ENCODE results near the gene ANTXR2. TPM values are rescaled to one million over a fixed set of nuclear protein-coding genes. Genes with fewer than 3 reads are reported as not detected.

Gene ANTXR2
- total and polyA plus RNA-seq, 2 donors, result 5.7 to 13.4 TPM

- Histone ChIP-seq H3K4me3 (ENCODE audit: low read length in 2 of 2) (no peak overlapping the region), H3K27ac (ENCODE audit: low read depth in 1 of 2, low read length in 1 of 2) (no peak overlapping the region), H3K4me1 (ENCODE audit: control insufficient read depth in 2 of 2, insufficient read depth in 2 of 2, low read length in 2 of 2) (no peaks in the 10 kb centered on the region), H3K27me3 (ENCODE audit: control insufficient read depth in 2 of 2, insufficient read depth in 1 of 2, low read length in 1 of 2) (no peaks in the 10 kb centered on the region), H3K36me3 (ENCODE audit: control insufficient read depth in 2 of 2, insufficient read depth in 2 of 2, low read length in 1 of 2) (no peaks in the 10 kb centered on the region), H3K9me3 (ENCODE audit: control insufficient read depth in 2 of 2, insufficient read depth in 1 of 2, low read length in 1 of 2) (no peaks in the 10 kb centered on the region)
- peak in 4 of 9 donors; percentile 4 to 52 (median 18) for DNase-seq (ENCODE audit: low read depth in 6 of 9, low spot score in 9 of 9)
- 100% methylated on average over 1 of the region's 1 CpG for WGBS
Measured at GRCh38 chr4:79917246-79917645, 155.8 kb downstream of the ANTXR2 start.

GRCh38 chr4:79915246-79915645 lies 157.8 kb downstream of the ANTXR2 start:
- DNase-seq (ENCODE audit: low read depth in 6 of 9, low spot score in 9 of 9), result no peak
- no peak overlapping the region for H3K4me3 ChIP-seq (ENCODE audit: low read length in 2 of 2)
- no peaks in the 10 kb centered on the region for H3K27me3 ChIP-seq (ENCODE audit: control insufficient read depth in 2 of 2, insufficient read depth in 1 of 2, low read length in 1 of 2)
- H3K27ac ChIP-seq (ENCODE audit: low read depth in 1 of 2, low read length in 1 of 2), result no peak overlapping the region
- no peaks in the 10 kb centered on the region for H3K9me3 ChIP-seq (ENCODE audit: control insufficient read depth in 2 of 2, insufficient read depth in 1 of 2, low read length in 1 of 2)
- no peaks in the 10 kb centered on the region for H3K36me3 ChIP-seq (ENCODE audit: control insufficient read depth in 2 of 2, insufficient read depth in 2 of 2, low read length in 1 of 2)
- 97% methylated on average over 3 of the region's 3 CpGs for WGBS
- no peaks in the 10 kb centered on the region for H3K4me1 ChIP-seq (ENCODE audit: control insufficient read depth in 2 of 2, insufficient read depth in 2 of 2, low read length in 2 of 2)

GRCh38 chr4:79913581-79913980 lies 159.4 kb downstream of the ANTXR2 start:
- Histone ChIP-seq H3K36me3 (ENCODE audit: control insufficient read depth in 2 of 2, insufficient read depth in 2 of 2, low read length in 1 of 2) (no peaks in the 10 kb centered on the region), H3K4me3 (ENCODE audit: low read length in 2 of 2) (no peak overlapping the region), H3K9me3 (ENCODE audit: control insufficient read depth in 2 of 2, insufficient read depth in 1 of 2, low read length in 1 of 2) (no peaks in the 10 kb centered on the region), H3K27me3 (ENCODE audit: control insufficient read depth in 2 of 2, insufficient read depth in 1 of 2, low read length in 1 of 2) (no peaks in the 10 kb centered on the region), H3K27ac (ENCODE audit: low read depth in 1 of 2, low read length in 1 of 2) (no peak overlapping the region), H3K4me1 (ENCODE audit: control insufficient read depth in 2 of 2, insufficient read depth in 2 of 2, low read length in 2 of 2) (no peaks in the 10 kb centered on the region)
- DNase-seq (ENCODE audit: low read depth in 6 of 9, low spot score in 9 of 9), result no peak
- 6% methylated on average over 1 of the region's 1 CpG for WGBS

- DNase-seq (ENCODE audit: low read depth in 6 of 9, low spot score in 9 of 9), result no peak
- WGBS, result 70% methylated on average over 2 of the region's 2 CpGs
- no peak overlapping the region for H3K27ac ChIP-seq (ENCODE audit: low read depth in 1 of 2, low read length in 1 of 2)
- H3K4me1 ChIP-seq (ENCODE audit: control insufficient read depth in 2 of 2, insufficient read depth in 2 of 2, low read length in 2 of 2), result peaks cover 0 to 3% of the 10 kb centered on the region in 2 donors
- H3K27me3 ChIP-seq (ENCODE audit: control insufficient read depth in 2 of 2, insufficient read depth in 1 of 2, low read length in 1 of 2), result no peaks in the 10 kb centered on the region
- no peaks in the 10 kb centered on the region for H3K36me3 ChIP-seq (ENCODE audit: control insufficient read depth in 2 of 2, insufficient read depth in 2 of 2, low read length in 1 of 2)
- H3K4me3 ChIP-seq (ENCODE audit: low read length in 2 of 2), result no peak overlapping the region
- no peaks in the 10 kb centered on the region for H3K9me3 ChIP-seq (ENCODE audit: control insufficient read depth in 2 of 2, insufficient read depth in 1 of 2, low read length in 1 of 2)
Measured at GRCh38 chr4:79907001-79907400, 166.0 kb downstream of the ANTXR2 start.

GRCh38 chr4:79906303-79906702 lies 166.7 kb downstream of the ANTXR2 start:
- H3K36me3 ChIP-seq (ENCODE audit: control insufficient read depth in 2 of 2, insufficient read depth in 2 of 2, low read length in 1 of 2), result no peaks in the 10 kb centered on the region
- DNase-seq (ENCODE audit: low read depth in 6 of 9, low spot score in 9 of 9), result peak in 4 of 9 donors; percentile 2 to 53 (median 10)
- 54% methylated on average over 5 of the region's 5 CpGs for WGBS
- H3K4me1 ChIP-seq (ENCODE audit: control insufficient read depth in 2 of 2, insufficient read depth in 2 of 2, low read length in 2 of 2), result peaks cover 0 to 3% of the 10 kb centered on the region in 2 donors
- H3K27me3 ChIP-seq (ENCODE audit: control insufficient read depth in 2 of 2, insufficient read depth in 1 of 2, low read length in 1 of 2), result no peaks in the 10 kb centered on the region
- H3K9me3 ChIP-seq (ENCODE audit: control insufficient read depth in 2 of 2, insufficient read depth in 1 of 2, low read length in 1 of 2), result no peaks in the 10 kb centered on the region
- H3K4me3 ChIP-seq (ENCODE audit: low read length in 2 of 2), result no peak overlapping the region
- no peak overlapping the region for H3K27ac ChIP-seq (ENCODE audit: low read depth in 1 of 2, low read length in 1 of 2)

DNA sequence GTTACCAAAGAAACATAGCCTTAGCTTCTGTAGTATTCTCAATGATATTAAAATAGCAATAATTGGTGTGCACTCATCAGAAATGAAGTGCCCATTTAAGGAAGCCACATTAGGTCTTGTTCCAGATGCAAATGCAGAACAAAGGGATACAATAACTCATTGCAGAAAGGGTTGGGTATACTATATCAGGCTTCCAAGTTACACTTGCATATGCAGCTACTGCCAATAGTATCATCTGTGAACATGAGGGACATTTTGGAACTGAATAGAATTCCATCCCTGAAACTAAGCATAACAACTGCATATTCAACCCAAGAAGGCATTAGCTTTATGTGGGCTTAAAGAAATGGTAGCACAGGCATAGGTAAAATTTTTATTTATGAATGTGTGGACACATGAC lies 167.8 kb downstream of the ANTXR2 start:
- Histone ChIP-seq H3K36me3 (ENCODE audit: control insufficient read depth in 2 of 2, insufficient read depth in 2 of 2, low read length in 1 of 2) (no peaks in the 10 kb centered on the region), H3K4me1 (ENCODE audit: control insufficient read depth in 2 of 2, insufficient read depth in 2 of 2, low read length in 2 of 2) (peaks cover 0 to 3% of the 10 kb centered on the region in 2 donors), H3K4me3 (ENCODE audit: low read length in 2 of 2) (no peak overlapping the region), H3K27ac (ENCODE audit: low read depth in 1 of 2, low read length in 1 of 2) (no peak overlapping the region), H3K27me3 (ENCODE audit: control insufficient read depth in 2 of 2, insufficient read depth in 1 of 2, low read length in 1 of 2) (no peaks in the 10 kb centered on the region), H3K9me3 (ENCODE audit: control insufficient read depth in 2 of 2, insufficient read depth in 1 of 2, low read length in 1 of 2) (no peaks in the 10 kb centered on the region)
- no peak for DNase-seq (ENCODE audit: low read depth in 6 of 9, low spot score in 9 of 9)

DNA sequence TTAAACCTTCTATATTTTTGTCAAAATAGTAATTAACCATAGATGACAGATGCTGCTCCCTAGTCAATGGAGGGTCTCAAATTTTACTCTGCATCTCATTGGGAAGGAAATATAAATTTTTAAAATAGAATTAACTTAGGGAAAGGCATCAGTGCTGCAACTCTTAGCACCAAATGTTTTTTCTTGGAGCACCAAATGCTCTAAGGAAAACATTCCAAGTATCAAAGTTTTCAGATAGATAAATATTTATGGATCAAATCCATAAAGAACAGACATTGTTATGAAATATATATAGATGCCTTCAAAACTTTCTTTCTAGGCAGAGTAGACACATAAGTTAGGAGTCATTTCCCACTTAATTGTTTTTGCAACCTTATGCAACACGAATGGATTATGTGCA lies 168.7 kb downstream of the ANTXR2 start:
- Histone ChIP-seq H3K27ac (ENCODE audit: low read depth in 1 of 2, low read length in 1 of 2) (no peak overlapping the region), H3K9me3 (ENCODE audit: control insufficient read depth in 2 of 2, insufficient read depth in 1 of 2, low read length in 1 of 2) (no peaks in the 10 kb centered on the region), H3K4me3 (ENCODE audit: low read length in 2 of 2) (no peak overlapping the region), H3K4me1 (ENCODE audit: control insufficient read depth in 2 of 2, insufficient read depth in 2 of 2, low read length in 2 of 2) (peaks cover 0 to 3% of the 10 kb centered on the region in 2 donors), H3K27me3 (ENCODE audit: control insufficient read depth in 2 of 2, insufficient read depth in 1 of 2, low read length in 1 of 2) (no peaks in the 10 kb centered on the region), H3K36me3 (ENCODE audit: control insufficient read depth in 2 of 2, insufficient read depth in 2 of 2, low read length in 1 of 2) (no peaks in the 10 kb centered on the region)
- 97% methylated on average over 1 of the region's 1 CpG for WGBS
- no peak for DNase-seq (ENCODE audit: low read depth in 6 of 9, low spot score in 9 of 9)

GRCh38 chr4:79900182-79900581 lies 172.8 kb downstream of the ANTXR2 start:
- H3K27ac ChIP-seq (ENCODE audit: low read depth in 1 of 2, low read length in 1 of 2), result no peak overlapping the region
- no peaks in the 10 kb centered on the region for H3K36me3 ChIP-seq (ENCODE audit: control insufficient read depth in 2 of 2, insufficient read depth in 2 of 2, low read length in 1 of 2)
- no peaks in the 10 kb centered on the region for H3K27me3 ChIP-seq (ENCODE audit: control insufficient read depth in 2 of 2, insufficient read depth in 1 of 2, low read length in 1 of 2)
- no peaks in the 10 kb centered on the region for H3K9me3 ChIP-seq (ENCODE audit: control insufficient read depth in 2 of 2, insufficient read depth in 1 of 2, low read length in 1 of 2)
- no peak overlapping the region for H3K4me3 ChIP-seq (ENCODE audit: low read length in 2 of 2)
- 47% methylated on average over 2 of the region's 2 CpGs for WGBS
- H3K4me1 ChIP-seq (ENCODE audit: control insufficient read depth in 2 of 2, insufficient read depth in 2 of 2, low read length in 2 of 2), result no peaks in the 10 kb centered on the region
- DNase-seq (ENCODE audit: low read depth in 6 of 9, low spot score in 9 of 9), result no peak

DNA sequence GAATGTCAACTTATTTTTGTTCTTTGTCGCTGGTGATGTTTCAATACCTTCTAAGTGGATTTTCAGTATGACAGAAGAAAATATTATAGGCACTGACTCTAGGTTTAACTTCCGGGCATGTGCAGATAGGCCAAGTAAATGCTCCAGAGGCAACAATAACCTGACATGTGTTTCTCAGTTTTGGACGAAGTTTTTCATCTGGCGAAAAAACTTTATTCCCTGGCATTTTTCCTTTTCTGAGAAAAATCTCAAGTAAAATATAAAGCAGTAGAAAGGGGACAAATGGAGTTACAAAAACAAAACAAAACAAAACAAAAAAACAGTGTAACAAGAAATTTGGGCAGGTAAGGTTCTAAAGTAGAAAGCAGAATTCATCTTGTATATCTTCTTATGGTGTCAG lies 173.5 kb downstream of the ANTXR2 start:
- H3K4me1 ChIP-seq (ENCODE audit: control insufficient read depth in 2 of 2, insufficient read depth in 2 of 2, low read length in 2 of 2), result no peaks in the 10 kb centered on the region
- H3K27me3 ChIP-seq (ENCODE audit: control insufficient read depth in 2 of 2, insufficient read depth in 1 of 2, low read length in 1 of 2), result no peaks in the 10 kb centered on the region
- H3K9me3 ChIP-seq (ENCODE audit: control insufficient read depth in 2 of 2, insufficient read depth in 1 of 2, low read length in 1 of 2), result no peaks in the 10 kb centered on the region
- H3K4me3 ChIP-seq (ENCODE audit: low read length in 2 of 2), result no peak overlapping the region
- DNase-seq (ENCODE audit: low read depth in 6 of 9, low spot score in 9 of 9), result no peak
- H3K27ac ChIP-seq (ENCODE audit: low read depth in 1 of 2, low read length in 1 of 2), result no peak overlapping the region
- H3K36me3 ChIP-seq (ENCODE audit: control insufficient read depth in 2 of 2, insufficient read depth in 2 of 2, low read length in 1 of 2), result no peaks in the 10 kb centered on the region
- WGBS, result 98% methylated on average over 4 of the region's 4 CpGs

- DNase-seq (ENCODE audit: low read depth in 6 of 9, low spot score in 9 of 9), result no peak
- Histone ChIP-seq H3K27ac (ENCODE audit: low read depth in 1 of 2, low read length in 1 of 2) (no peak overlapping the region), H3K4me3 (ENCODE audit: low read length in 2 of 2) (no peak overlapping the region), H3K4me1 (ENCODE audit: control insufficient read depth in 2 of 2, insufficient read depth in 2 of 2, low read length in 2 of 2) (no peaks in the 10 kb centered on the region), H3K9me3 (ENCODE audit: control insufficient read depth in 2 of 2, insufficient read depth in 1 of 2, low read length in 1 of 2) (no peaks in the 10 kb centered on the region), H3K27me3 (ENCODE audit: control insufficient read depth in 2 of 2, insufficient read depth in 1 of 2, low read length in 1 of 2) (no peaks in the 10 kb centered on the region), H3K36me3 (ENCODE audit: control insufficient read depth in 2 of 2, insufficient read depth in 2 of 2, low read length in 1 of 2) (no peaks in the 10 kb centered on the region)
- 97% methylated on average over 2 of the region's 2 CpGs for WGBS
Measured at GRCh38 chr4:79898055-79898454, 175.0 kb downstream of the ANTXR2 start.

Measured in thymus (tissue), 11 donors.